Left colon (tissue), 2 donors: Measurements from ENCODE around the gene ACP1. TPM values are rescaled to one million over a fixed set of nuclear protein-coding genes. Genes with fewer than 3 reads are reported as not detected.
A peak's percentile ranks its signal among the peaks of the same experiment; 100 is the strongest.
"Not testable (repeated sequence)": the region's sequence is repeated elsewhere in the genome, so short reads cannot be mapped to it uniquely, and the experiment has no call there.

ENCODE experiments used
- ATAC-seq: fragments of 200-7000 bp; cut with Tn5 transposase; one replicate; pipeline ENCODE4 v1.9.1; 2020; ENCODE audit warnings: mild to moderate bottlenecking, moderate library complexity
- DNase-seq, 2 donors: peaks; one replicate each; pipeline ENCODE4 v3.0.0-alpha.2; 2020
- intact Hi-C, 2 donors: fragments of 100-400 bp; cut with DNase I in 1 of 2; cut with micrococcal nuclease in 1 of 2; formaldehyde crosslinking; loops; one replicate each; pipeline versions ENCODE4 v1.11.2 to v1.14.0; 2022; cut with DNase I, micrococcal nuclease
- total RNA-seq, 2 donors: library from RNA; stranded (reverse); fragmentation: NEBNext Ultra II Directional; extraction: Animal tissue kit (Norgen Biotek cat#: 25700); gene quantifications; one replicate each; pipeline ENCODE4 v1.2.1, GENCODE V29; 2021
- donor health status: DM: no; HTN: no; CAD: no.
- donor health status: DM: yes; HTN: yes; CAD: no.

ACP1 gene
- total RNA-seq, 2 donors from 2014 or later: 74.3 to 91.1 TPM

DNA sequence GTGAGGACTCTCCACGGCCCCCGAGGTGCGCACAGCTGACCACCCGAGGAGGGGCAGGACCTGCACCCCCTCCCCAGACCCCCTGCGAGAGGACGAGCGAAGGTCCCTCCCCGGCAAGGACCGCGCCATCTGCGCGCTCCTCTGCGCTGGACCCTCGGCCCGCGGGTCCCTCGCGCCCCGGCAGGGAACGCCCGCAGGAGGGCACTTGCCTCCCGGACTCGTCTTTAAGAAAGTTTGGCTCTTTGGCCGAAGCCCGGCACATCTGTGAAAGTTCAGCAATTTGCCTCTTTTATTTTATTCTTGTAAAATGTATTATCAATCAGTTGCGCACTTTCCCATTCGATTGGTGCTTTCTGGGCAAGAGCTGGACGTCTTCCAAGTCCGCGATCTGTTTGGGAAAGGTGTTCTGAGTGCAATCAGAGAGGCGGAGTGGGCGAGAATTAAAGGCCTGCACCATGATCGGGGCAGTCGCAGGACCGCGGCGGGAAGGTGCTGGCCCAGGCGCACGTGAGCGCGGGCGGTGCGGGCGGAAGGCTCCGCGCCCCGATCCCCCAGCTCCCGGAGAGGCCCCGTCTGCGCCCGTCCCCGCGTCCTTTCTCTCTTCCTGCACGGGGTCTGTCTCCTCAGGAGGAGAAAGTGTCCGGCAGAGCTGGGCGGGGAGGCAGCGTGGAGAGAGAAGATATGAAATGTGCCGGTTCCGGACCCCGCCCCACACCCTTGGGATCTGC is 24.8 kb downstream of the ACP1 start:
- ATAC-seq: peak; percentile 44
- intact Hi-C loops: loop anchor here in 1 of 2 donors (5.0 kb wide), 1 partner anchor 117 kb away; no protein-coding TSS in a partner anchor
- peak in 1 of 2 donors; percentile 52 for DNase-seq

DNA sequence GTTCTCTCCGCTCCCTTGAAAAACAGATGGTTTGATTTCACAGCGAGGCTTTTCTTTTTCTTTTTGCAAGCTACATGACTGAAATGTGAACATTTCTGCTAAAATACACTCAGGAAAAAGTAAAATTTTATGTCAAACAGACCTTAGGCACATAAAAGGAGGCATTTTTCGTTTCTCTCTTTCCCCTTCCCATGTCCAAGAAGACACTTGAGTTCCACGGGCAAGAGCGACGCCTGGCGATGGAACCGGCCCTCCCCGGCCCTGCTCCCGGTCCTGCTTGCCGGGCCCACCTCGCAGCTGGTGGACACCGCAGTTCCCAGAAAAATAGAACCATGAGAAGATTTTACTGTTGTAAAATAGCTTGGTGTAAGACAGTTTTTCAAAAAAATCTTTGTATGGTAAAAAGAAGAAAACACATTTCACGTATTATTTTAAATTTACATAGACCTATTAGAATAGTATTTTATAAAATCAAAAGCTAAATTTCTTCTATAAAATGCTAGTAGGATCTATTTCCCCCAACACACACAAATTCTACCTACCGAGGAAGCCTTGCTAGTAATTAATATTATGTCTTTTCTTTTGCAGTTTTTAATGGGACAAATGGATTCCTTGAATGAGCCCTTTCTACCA is 25.5 kb downstream of the ACP1 start:
- DNase-seq (peak; percentile 61 to 80), ATAC-seq (peak; percentile 83)
- intact Hi-C loops: loop anchor here in 1 of 2 donors (5.0 kb wide), 1 partner anchor 118 kb away; no protein-coding TSS in a partner anchor

DNA sequence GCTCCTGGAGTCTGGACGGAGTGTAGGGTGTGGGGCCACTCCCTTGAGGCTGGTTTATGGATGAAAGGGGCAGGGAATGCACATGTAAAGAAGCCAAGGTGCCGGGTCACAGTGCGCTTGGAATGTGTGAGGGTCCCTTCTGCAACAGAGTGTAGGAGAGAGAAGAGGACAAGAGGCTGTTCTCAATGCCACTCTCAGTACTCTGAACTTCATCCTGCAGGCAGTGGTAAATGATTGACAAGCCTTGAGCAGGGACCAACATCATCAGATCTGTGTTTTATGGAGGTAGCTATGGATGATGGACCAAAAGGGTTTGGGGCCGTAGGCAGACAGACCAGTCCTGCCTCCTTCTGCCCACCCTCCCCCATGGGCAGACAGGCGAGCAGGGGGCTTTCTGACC is 30.3 kb downstream of the ACP1 start:
- intact Hi-C loops: no loop called here
- DNase-seq: no peak
- ATAC-seq: no peak

DNA sequence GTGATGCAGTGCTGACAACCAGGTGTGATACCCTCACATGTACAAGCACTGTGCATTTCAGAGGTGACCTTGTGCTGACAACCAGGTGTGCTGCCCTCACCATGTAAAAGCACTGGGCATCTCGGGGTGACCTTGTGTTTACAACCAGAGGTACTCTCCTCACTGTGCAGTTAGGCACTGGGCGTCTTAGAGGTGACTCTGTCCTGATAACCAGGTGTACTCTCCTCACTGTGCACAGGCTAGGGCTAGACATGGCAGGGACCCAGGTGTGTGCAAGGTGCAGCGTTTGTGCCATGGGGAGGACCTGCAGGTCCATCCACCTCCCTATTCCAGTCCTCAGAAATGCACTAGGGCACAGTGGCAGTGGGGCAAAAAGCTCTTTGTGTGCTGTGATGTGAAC is 31.6 kb downstream of the ACP1 start:
- intact Hi-C loops: no loop called here
- DNase-seq (no peak), ATAC-seq (no peak)

DNA sequence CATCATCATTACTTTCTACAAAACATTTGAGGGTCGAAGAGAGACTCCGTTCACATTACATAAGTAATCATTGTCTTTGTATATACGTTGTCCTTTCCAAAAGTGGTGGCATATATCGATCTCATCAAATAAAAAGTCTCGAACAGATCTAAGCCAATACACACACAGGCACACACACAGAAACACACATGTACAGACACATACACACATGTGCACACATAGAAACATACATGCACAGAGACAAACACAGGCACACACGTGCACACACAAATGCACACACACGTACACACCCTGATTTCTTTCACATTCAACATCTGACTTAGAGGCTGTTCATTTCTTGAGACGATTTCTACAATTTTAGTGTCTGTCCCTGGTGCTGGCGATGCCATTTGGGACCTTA is 40.6 kb downstream of the ACP1 start:
- ATAC-seq (no peak), DNase-seq (no peak)
- intact Hi-C loops: no loop called here

DNA sequence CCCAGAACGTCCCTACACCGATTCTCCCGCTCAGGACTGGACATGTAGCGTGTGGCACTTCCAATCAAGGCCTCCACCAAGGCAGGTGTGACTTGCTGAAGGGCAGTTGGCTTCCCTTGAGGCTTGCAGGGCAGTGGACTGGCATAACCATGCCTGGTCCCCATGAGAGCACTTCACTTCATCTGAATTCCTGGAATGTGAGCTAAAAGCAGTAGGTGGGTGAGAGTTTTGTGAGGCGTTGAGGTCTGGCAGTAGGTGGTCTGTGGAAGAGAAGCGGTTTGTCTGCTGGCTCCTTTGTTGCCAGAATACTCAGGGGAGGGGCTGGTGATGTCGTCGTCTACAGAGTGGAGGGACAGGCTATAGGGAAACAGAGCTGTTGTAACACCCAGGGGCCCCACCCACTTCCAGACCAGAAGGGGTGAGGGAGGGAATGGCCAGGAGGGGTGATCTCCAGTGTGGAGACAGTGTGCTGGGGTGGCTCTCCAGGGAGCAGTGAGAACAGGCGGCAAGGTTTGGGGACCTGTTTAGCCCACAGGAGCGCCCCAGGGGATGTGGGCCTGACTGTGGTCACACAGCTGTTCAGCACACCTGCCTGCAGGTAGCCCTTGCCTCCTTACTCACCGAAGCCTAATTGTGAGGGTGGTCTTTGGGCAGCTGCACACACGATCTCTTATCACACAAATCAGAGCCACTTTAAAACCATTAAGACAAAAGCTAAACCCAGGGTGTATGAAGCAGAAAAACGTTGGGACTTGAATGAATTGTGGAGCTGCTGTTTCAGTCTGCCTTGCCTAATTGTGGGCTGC is 44.6 kb downstream of the ACP1 start:
- intact Hi-C loops: no loop called here
- DNase-seq (no peak), ATAC-seq (no peak)

DNA sequence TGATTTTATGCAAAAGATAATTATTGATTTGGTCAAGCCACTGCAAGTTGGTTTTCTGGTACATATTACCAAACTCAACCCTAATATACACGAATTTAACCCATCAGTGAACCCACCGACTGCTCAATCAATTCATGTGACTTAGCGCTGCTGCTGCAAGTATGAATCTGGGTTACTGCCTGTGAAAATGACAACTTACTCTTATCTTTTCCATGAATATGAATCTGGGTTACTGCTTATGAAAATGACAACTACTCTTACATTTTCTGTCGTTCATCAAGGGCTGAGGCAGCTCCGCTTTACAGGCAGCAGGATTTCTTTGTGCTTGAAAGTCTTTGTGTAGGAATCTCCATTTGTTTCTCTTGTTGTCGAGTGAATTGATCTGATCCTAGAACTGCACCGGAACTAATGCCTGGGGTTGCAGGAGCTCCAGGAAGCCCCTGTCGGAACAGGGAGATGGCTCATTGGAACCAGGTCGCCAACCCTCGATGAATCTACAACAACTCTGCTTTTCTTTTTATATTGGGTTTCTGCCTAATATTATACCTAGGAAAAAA is 45.3 kb downstream of the ACP1 start:
- intact Hi-C loops: no loop called here
- ATAC-seq (no peak), DNase-seq (no peak)

DNA sequence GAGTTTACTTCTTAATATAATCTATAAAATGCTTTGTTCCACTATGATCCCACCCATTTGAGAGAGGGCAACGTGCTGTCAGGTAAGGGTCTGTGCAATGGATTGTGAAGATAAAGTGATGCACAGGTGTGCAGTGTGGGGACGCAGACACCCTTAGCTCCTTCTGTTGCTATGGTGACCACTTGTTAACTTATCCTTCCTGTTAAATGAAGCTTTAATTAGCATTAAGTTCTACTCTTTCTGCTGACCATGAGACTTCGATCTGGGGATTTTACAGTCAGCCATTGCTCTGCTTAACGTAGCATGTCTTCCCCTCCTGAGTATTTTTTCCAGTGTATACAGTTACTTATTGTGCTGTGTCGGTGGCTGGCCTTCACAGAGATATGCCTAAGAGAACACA is 46.2 kb downstream of the ACP1 start:
- intact Hi-C loops: no loop called here
- DNase-seq (no peak), ATAC-seq (no peak)

DNA sequence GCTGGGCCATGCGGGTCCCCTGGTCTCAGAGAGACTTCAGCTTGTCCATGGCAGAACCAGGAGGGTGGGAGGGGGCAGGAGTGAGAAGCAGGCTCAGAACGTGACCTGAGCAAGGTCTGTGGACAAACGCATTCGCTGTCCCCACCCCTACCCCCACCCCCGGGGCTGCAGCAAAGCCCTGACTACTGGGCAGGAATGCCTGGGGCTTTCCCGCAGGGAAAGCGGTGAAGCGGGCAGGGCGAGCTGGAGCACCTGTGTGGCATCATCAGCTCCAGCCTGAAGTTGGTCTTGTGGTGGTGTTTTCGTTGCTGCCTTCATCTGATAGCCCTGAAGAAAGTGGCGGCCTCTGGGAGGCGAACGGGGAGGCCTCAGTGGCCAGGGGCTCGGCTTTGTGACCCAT is 49.2 kb downstream of the ACP1 start:
- intact Hi-C loops: no loop called here
- DNase-seq (no peak), ATAC-seq (no peak)

DNA sequence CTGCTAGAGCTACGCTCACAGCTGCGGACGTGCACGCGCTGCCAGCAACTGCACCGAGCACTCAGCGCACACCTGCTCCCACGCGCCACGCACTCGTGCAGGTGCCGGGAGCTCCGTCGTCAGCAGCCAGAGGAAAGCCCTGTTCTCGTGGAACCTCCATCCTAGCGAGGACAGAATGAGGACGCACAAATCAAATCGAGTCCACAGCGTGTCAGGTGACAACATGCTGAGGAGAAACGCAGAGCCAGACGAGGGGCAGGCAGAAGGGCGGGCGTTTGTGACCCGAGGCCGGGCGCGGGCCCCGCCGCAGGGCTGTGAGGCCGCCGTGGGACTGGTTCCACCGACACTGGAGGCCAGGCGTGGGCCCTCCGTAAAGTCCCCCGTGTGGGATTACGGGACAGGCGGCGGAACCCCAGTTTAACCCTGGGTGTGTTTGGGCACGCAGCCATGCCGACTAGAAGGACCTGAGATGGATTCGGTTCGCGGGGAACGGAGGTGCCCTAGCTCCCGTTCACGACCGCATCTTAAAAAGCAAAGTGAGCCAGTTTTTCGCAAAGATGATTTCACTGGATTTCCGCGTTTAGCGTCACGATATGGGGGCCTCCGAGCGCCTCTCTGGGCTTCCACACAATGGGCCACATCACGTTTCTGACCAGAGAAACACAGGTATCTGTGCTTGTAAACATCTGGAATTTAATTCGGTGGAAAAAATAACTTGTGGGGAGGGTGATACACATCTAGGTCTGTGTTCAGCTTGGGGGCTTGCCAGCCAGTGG is 50.0 kb downstream of the ACP1 start:
- intact Hi-C loops: no loop called here
- ATAC-seq (no peak), DNase-seq (no peak)

DNA sequence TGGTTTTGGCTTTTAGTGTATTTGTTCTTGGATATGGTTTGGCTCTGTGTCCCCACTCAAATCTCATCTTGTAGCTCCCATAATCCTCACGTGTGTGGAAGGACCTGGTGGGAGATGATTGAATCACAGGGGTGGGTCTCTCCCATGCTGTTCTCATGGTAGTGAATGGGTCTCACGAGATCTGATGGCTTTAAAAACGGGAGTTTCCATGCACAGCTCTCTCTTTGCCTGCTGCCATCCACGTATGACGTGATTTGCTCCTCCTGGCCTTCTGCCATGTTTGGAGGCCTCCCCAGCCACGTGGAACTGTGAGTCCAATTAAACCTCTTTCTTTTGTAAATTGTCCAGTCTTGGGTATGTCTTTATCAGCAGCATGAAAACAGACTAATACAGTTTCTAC is 51.2 kb downstream of the ACP1 start:
- intact Hi-C loops, DNase-seq, ATAC-seq: not testable (repeated sequence)

DNA sequence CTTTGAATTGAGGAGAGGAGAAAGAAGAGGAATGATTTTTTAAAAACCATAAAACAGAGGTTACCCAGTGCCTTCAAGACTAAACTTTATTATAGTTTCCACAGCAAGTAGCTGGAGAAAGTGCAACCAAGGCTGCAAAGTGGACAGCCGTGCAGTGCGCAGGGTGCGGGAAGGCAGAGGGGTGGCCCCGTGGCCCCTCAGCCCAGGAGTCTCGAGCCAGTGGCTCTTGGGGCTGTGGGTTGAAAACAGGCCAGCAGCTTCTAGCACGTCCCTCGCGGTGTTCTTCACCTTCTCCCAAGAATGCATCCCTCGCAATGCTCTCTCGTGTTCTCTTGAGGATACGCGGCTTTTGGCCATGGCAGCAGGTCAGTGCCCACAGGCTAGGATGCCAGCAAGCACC is 51.6 kb downstream of the ACP1 start:
- intact Hi-C loops: no loop called here
- no peak for DNase-seq
- ATAC-seq: no peak

DNA sequence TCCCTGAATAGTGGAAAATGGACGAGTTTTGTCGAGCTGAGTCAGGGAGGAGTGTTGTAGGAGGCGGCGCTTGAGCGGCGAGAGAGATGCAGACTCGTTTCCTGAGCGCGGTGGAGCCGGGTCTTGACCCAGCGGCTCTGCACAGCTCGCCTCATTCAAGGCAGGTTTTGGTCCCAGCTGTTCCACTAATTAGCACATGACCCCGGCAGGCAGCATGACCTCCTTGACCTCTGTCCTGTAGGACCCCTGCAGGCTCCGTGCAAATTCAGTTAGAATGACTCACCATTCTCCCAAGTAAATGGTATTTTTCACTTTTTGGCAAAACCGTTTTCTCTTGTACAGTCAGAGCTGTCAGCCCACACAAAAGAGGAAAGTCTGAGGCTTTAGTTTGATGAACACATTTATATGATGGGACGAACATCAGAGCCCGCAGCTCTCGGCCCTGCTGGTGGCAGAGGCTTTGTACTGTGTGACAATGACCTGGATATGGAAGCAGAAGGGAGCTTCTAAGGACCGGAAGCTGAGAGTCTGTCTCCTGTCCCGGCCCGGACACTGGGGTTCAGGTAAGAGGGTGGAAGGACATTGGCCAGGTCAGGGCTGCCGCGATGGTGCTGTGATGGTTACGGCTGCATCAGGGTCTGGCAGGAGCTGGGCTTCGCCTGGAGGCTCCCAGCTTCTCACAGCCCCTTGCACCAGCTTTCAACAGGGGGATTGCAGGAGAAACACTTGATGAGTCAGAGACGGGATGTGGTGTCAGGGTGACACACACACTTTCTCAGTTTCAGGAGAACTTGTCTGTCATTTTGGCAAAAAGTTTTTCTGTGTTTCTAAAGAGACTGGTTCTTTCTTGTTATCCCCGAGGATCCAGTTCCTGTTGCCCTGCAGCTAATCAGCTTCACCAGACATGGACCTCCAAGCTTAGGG is 53.0 kb downstream of the ACP1 start:
- intact Hi-C loops: no loop called here
- DNase-seq: no peak
- no peak for ATAC-seq

DNA sequence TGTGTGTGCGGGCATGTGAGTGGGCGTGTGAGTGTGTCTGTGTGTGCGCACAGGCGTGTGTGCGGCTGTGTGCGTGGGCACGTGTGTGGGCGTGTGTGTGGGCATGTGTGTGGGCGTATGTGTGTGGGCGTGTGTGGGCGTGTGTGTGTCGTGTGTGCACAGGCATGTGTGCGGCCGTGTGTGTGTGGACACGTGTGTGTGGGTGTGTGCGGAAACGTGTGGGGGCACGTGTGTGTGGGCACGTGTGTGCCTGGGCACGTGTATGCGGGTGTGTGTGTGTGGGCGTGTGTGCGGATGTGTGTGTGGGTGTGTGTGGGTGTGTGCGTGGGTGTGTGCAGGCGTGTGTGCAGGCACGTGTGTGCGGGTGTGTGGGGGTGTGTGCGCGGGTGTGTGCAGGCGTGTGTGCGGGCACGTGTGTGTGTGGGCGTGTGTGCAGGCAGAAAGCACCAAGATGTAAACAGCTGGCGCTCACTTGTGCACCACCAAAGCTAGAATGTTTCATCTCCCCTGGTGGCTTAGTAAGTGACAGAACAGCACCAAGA is 54.4 kb downstream of the ACP1 start:
- ATAC-seq (no peak), DNase-seq (no peak)
- intact Hi-C loops: no loop called here

DNA sequence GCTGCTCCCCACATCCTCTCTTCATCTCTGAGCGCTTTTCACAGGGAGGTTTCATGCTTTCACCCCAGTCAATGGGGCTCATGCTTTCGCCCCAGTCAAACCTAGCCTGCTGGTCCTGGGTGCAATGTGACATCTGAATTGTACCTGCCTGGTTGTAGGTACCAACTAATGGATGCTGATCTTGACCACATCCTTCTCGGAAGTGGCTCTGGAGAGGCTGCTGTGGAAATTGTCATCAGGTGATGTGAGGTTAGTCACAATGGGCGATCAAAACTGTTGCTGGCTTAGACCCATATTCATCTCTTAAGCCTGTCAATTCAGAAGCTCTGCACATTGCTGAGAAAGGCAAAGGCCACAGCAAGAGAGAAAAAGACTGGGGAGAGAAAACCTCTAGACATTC is 55.8 kb downstream of the ACP1 start:
- DNase-seq (no peak), ATAC-seq (no peak)
- intact Hi-C loops: no loop called here

DNA sequence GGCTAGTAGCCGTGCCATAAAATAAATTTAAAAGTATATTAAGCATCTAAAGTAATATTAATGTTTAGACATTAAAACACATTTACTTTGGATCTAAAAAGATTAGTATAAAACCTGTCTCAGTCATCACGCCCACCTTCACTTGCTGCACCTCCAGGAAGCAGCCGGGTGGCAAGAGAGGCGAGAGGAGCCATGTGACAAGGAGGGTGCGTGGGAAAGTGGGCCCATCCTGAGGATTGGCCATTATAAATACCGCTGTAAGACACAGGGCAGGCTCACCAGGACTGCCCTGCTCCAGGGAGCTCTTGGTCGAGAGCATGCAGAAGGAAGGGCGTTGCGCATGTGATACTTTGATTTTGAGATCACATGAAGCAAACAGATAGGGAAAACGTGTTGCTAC is 57.6 kb downstream of the ACP1 start:
- intact Hi-C loops: no loop called here

DNA sequence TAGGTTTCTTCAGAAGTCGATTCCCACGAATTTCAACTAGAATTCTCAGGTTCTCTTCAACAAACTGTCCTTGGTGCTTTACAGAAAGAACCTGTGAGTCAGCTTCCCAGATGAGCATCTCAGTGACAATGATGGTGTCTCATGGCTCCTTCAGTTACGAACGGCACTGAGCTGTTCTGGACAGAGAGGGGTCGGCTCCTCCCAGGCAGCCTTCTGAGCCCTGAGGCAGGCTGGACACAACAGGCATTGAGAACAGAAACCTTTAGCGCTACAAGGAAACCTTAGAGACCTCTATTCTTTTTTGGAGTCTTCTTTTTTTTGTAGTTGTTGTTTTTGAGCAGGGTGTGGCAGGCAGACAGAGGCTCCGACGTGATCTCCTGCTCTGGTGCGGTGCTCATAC is 58.3 kb downstream of the ACP1 start:
- DNase-seq (no peak), ATAC-seq (no peak)
- intact Hi-C loops: no loop called here

More for the DNA sequence above, 57.6 kb downstream of the ACP1 start:
- no peak for ATAC-seq
- no peak for DNase-seq
